C4-2B (cell line): Measurements from ENCODE around the gene FREM2.
A peak's percentile ranks its signal among the peaks of the same experiment; 100 is the strongest.

Experiments used
- H3K27ac ChIP-seq: fragments of 450-650 bp; 2 replicates; pipeline ENCODE4 v1.5.1; 2017
- CTCF ChIP-seq: fragments of 450-650 bp; conservative IDR thresholded peaks from 2 replicates; pipeline ENCODE4 v1.5.1; 2017; ENCODE audit warnings: mild to moderate bottlenecking
- ZFX ChIP-seq: fragments of 450-650 bp; IDR thresholded peaks from 2 replicates; pipeline ENCODE4 v1.6.1; 2017

Gene FREM2

DNA sequence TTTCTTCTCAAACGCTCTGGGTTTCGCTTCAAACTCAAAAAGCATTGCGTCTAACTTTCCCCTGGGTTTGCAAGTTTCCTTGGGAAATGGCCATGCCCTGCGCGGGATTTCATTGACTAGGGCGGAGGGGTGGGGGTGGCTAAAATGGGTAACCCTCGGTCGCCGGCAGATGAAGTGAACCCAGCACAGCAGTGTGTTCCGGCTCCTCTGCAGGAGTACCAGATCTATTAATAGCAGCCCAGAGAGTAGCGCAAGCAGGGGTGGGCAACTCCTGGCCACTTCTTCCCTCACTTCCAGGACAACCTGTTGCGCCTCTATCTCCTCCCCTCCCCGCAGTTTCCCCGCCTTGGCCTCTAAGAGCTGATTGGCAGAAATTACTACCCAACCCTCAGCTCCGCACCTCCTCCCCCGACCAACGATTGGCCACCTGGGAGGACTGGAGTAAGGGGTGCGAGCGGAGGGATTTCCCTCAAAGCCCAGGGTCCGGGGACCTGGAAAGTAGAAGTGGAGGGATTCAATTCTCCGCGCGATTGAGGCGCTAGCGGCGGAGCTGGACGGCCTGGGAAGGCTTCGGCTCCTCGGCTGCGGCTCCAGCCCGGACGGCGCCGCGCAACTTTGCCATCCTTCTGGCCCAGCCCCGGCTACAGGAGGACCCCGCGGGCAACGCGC, at the start of gene FREM2:
FREM2 (plus strand) TSS at position 501 of the 669 bp plus-strand sequence. CDS start 268 bp downstream, outside the sequence.
- no peak within 1 kb of the TSS for H3K27ac ChIP-seq
- TF ChIP-seq CTCF = no peak
- no peak for TF ChIP-seq ZFX

DNA sequence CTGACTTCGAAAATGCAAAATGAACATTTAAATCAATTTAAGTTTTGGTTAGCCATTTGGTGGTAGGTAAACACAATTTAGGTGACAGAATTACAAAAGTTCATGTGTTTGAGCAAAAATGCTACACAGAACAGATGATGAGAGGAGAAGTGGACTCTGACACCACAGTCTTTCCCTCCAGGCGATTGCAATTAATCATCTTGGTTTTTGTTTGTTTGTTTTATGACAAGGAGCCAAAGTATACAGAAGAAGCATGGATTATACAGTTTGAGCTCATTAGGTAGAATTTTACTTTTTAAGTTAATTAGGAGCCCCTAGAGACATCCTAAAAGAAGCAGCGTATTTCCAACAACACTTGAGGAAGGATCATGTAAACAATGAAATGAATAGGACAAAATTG, 49.3 kb upstream of the FREM2 start:
- H3K27ac ChIP-seq = no peak overlapping the region
- no peak for TF ChIP-seq CTCF
- no peak for TF ChIP-seq ZFX

DNA sequence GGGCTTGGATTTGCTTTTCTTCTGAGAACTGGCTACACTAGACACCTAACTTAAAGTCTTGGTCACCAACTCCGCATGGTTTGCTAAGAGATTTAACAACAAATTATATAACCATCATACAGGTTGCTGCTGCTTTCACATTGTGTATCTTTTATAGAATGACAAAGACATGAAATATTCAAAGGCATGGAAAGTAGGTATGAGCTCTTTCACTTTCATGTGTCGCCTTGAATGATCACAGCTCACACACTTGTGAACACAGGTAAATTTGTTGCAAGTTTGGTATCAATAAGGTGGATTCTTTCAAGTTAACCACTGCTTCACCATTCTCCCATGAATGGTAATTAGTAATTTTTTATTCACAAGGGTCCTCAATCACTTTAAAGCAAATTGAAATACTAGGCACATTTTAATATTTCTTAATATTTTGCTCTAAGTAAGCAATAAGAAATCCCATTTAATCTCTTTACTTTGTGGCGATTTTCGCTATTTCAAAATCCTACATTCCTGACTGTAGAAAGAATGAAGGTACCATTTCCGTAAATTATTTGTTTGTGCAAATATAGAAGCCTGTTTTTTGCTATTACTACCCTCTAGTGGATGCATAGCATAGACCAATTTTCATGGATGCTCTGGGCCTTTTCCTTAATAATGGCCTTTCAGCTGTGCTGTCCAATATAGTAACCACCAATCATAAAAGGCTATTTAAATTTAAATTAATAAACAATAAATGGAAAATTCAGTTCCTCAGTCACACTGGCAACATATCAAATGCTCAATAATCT, 45.5 kb upstream of the FREM2 start:
- no peak overlapping the region for H3K27ac ChIP-seq
- TF ChIP-seq CTCF (peak; percentile 47), ZFX (no peak)

DNA sequence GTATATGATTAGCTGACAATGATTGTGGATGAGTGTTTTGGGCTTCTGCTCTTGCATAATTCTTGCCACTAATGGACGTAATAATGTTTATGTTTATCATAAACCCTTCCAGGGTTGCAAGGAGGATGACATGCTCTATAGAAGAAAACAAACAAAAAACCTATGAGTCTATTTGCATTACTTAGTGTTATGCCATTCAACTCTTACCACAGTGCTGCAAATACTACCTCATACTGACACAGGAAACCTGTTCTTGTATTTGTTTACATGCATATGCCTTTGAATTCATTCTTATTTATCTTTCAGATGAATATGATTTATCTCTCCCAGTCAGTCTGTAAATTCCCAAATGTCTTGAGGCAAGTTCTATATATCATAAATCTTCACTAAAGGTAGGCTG, 39.6 kb upstream of the FREM2 start:
- no peak for TF ChIP-seq ZFX
- no peak for TF ChIP-seq CTCF

GRCh38 chr13:38648912-38649311, 38.0 kb upstream of the FREM2 start:
- H3K27ac ChIP-seq = no peak overlapping the region
- TF ChIP-seq ZFX (no peak), CTCF (no peak)

More for the DNA sequence above, 39.6 kb upstream of the FREM2 start:
- no peak overlapping the region for H3K27ac ChIP-seq

DNA sequence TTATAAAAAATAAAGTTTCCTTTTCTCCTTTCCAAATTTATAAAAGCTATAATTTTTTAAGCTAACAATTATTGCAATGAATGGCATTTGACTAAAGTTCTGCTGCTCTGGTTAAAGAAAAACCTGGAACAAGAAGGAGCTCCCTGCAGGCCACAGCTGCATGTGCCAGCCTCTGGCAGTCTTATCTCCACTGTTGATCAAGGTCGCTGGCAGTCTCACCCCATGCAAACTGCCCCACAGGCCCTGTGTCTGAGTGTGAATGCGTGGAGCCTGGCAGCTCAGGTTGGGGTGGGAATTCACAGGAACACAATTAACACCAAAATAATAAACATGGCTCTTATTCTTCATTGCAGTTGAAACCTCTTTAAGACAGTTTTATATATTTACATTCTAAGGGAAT, 30.2 kb upstream of the FREM2 start:
- TF ChIP-seq ZFX = no peak
- no peak for TF ChIP-seq CTCF

DNA sequence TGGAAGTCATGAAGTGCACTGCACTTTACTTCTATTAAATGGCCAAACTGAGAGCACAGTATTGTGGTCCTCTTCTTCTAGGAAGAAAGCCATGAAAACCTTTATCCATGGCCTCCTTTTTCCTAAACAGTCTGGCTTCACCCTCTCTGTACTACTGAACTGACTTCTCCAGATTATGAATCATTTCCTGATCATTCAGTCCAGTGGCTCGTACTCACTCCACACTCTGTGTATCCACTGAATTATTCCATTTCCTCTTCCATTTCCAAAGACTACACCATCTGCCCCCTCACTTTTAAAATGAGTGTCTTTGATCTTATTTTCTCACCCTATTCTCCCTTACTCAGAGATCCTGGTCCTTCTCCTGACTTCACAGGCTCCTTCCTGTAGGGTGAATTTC, 29.7 kb upstream of the FREM2 start:
- TF ChIP-seq CTCF = no peak
- TF ChIP-seq ZFX = no peak
- H3K27ac ChIP-seq = no peak overlapping the region

More for the DNA sequence above, 30.2 kb upstream of the FREM2 start:
- no peak overlapping the region for H3K27ac ChIP-seq
